Hepatic stellate cell (primary cell): ENCODE measurements around the gene KIF16B.

Experiments used
- DNase-seq: peaks from one replicate; pipeline ENCODE4 v3.0.0; 2011; ENCODE audit warnings: low spot score

Gene KIF16B

DNA sequence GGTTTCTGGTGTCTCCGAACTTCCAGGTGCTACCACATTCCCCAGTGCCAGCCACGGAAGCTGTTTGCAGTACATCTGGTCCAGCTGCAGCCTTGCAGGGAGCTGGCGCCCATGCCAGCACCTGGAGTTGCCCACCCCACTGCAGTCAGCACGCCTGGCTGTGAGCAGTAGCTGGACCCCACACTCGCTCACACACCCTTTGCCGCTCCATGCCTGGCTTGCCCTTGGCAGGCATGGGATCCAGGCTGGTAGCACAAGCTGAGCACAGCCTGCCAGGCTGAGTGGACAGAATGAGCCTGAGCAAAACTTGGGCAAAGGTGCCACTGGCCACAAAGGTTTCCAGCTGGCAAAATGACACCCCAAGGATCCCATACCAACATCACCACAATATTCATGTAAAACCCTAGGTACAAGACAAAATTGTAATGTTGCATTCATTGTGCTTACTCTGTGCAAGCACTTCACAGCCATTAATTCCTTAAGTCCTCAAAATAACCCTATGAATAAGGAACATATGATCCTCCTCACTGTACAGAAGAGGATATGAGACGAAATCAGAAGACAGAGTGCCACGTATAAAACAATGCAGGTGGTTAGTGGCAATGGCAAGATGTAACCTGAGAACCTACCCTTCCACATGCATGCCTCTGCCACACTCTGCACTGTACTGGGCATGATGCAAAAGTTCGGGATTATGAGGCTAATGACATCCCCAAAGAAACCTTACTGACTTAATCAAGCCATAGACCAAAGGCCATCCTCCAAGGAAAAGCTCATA is 18.3 kb downstream of the KIF16B start:
- DNase-seq = no peak

DNA sequence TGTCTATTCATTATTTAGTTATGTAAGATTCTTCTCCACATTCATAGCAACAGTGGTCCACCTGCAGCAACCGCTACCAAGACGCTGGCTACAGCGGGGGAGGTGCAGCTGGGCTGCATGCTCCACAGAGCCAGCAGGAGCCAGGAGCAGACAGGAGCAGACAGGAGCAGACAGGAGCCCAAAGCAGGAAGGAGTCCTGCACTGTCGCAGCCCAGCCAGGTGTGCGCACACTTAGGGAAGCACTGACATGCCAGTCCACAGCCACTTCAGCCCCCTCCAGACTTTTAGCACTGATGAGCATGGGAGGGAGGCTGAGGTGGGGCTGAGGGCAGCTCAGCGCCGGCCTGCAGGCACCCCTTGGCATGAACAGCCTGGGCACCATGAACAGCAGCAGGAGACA is 19.6 kb downstream of the KIF16B start:
- DNase-seq = no peak

DNA sequence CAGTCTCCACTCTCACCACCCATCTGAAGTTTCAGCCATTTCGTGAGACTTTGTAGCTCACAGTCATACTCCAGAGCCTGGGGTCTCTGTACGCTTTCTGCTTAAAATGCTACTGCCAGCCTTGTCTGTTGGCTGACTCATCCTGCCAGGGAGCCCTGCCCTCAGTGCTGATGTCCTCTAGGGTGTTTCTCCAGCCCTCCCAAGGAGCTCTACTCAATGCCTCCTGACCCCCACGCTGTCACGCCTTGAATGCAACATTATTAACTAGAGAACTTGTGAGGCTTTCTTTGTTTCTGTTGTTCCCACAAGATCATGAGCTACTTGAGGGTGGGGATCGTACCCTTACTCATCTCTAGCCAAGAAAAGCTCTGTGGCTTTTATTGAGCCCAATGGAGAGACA is 20.1 kb downstream of the KIF16B start:
- DNase-seq = no peak

GRCh38 chr20:16552015-16552414 is 21.2 kb downstream of the KIF16B start:
- DNase-seq = no peak

DNA sequence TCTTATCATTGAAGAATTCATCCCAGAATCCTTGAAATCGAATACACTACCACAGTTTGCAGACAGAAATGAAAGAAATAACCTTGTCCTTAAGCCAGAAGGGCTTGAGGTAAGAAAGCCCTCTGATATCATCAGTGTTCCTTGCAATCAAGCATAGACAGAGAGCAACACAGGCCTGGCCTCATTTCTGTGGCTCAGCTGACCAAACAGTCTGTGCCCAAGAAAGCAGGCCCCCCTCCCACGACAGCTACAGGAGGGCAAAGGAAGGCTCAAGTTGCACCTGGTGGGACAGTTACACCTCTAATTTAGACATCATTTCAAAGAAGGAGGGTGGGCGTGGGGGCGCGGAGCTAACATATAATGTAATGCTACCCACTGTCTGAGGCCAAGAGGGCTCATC is 21.6 kb downstream of the KIF16B start:
- DNase-seq = no peak

- no peak for DNase-seq
Observed at GRCh38 chr20:16548068-16548672, 25.1 kb downstream of the KIF16B start.

- no peak for DNase-seq
Observed at GRCh38 chr20:16544949-16545348, 28.3 kb downstream of the KIF16B start.

DNA sequence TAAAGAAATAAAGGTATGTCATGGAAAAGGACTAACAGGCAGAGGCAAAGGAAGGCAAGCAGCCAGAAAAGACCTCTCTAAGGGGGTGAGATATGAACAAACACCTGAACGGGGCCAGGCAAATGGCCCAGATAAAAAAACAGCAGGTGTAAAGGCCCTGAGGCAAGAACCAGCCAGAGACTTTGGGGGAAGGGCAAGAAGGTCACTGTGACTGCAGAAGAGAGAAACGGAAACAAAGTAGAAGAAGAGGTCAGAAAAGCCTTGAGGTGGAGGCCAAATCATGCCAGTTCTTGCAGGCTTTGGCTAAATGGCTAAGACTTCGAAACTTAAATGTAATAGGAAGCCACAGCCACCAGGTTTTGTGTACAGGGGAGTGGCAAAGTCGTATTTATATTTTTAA is 30.8 kb downstream of the KIF16B start:
- no peak for DNase-seq

GRCh38 chr20:16541878-16542277 is 31.4 kb downstream of the KIF16B start:
- no peak for DNase-seq

DNA sequence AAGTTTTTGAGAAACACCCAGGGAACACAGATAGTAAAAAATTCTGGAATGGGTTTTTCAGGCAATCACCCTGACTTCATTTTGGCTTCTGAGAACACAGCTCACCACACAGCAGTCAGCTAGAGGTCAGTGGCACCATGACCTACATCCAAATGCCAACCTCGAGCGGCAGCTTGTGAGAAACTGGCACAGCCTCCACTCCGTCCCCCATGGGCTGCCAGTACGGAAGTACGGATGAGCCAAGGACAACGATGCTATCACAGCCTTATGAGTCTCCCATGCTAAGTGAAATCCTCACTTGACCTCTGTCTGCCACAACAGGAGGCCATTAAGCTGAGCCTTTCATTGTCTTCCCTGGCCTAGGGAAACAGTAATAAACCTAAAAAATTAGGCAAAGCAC is 32.0 kb downstream of the KIF16B start:
- no peak for DNase-seq

GRCh38 chr20:16539280-16540021 is 33.8 kb downstream of the KIF16B start:
- no peak for DNase-seq

DNA sequence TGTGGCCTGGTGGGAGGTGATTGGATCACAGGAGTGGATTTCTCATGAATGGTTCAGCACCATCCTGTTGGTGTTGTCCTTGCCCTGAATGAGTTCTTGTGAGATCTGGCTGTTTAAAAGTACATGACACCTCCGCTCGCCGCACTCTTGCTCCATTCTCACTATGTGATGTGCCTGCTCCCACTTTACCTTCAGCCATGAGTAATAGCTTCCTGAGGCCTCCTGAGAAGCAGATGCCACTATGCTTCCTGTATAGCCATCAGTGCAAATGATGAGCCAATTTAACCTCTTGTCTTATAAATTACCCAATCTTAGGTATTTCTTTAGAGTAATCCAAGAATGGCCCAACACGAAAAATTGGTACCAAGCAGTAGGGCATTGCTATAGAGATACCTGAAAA is 34.5 kb downstream of the KIF16B start:
- DNase-seq = no peak

- DNase-seq = no peak
Observed at GRCh38 chr20:16537918-16538317, 35.3 kb downstream of the KIF16B start.

DNA sequence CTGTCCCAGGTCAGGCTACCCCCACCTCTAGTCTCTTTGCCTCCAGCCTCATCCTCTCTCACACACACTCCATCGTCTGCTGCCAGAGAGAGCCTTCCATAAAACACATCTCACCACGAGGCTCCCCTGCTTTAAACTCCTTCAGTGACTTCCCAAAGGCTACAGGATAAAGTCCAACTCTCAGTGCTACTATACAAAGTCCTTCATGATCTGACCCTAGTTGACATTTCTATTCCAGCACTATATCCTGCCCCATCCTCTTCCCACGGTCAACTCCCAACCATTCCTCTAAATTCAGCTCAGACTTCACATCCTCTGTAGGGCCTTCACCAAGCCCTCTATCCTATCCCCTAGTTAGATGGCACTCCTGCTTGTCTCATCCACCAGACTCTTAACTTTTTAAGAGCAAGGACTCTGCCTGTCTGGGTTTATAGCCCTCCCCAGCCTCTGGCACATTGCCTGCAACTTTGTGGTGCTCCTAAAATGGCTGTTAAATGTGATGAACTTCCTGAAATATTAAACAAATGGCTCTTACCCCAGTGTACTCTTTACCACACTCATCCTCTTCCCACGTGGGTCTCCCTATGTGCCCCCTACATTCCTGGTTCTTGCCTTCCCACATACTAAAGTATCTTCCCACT is 36.1 kb downstream of the KIF16B start:
- no peak for DNase-seq

- no peak for DNase-seq
Observed at GRCh38 chr20:16535277-16535676, 38.0 kb downstream of the KIF16B start.

DNA sequence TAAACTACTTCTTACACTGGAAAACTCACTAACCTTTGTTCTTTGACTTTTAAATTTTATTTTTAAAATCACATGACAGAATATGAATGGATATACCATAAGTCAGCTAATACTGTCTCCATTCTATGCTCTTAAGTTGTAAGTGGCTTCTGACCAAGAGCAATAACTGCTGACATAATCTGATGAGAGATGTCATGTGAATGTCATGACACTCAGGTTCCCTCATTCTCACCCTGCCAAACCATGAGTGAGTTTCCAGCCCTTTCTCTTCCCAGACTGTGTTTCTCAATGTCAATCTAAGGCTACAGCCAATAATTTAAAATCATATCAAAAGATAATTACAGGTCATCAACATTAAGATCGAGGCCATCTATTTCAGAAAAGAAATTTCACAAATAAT is 39.7 kb downstream of the KIF16B start:
- DNase-seq = no peak

GRCh38 chr20:16531485-16531884 is 41.8 kb downstream of the KIF16B start:
- DNase-seq = no peak

GRCh38 chr20:16530201-16530681 is 43.0 kb downstream of the KIF16B start:
- DNase-seq = peak; percentile 22

DNA sequence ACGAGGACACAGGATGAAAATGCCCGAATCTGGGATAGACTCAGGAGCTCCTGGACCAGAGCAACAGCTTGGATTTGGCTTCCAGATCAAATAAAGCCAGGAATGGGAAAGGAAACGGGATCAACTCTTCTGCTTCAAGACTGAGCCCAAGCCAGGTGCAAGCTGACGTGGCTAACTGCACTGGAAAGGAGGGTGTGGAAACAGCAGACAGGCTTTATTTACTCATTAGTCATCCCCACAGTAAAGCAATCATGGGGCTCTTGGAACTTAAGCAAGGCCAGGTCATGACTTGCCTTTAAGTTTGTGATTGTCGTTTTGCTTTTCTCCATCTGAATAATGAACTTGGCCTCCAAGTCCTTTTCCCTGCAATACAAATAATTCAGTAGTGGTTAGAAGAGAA is 45.2 kb downstream of the KIF16B start:
- DNase-seq = peak; percentile 26

DNA sequence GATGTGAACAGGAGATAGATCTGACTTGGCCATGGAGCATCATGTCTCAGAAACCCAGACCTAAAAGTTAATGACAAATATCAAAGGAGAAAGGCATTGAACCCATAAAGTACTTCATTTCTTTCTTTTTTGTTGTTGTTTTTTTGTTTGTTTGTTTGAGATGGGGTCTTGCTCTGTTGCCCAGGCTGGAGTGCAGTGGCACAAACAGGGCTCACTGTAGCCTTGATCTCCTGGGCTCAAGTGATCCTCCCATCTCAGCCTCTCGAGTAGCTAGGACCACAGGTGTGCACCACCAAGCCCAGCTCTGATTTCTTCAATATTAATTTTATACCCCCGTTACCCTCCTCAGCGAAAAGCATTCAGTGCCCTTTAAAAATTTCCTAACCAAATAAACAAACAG is 45.8 kb downstream of the KIF16B start:
- no peak for DNase-seq

- no peak for DNase-seq
Observed at GRCh38 chr20:16526433-16527380, 46.5 kb downstream of the KIF16B start.
